Measurements from ENCODE around the gene H6PD. TPM values are rescaled to one million over a fixed set of nuclear protein-coding genes. Genes with fewer than 3 reads are reported as not detected.

The H6PD gene
- total and polyA plus RNA-seq, 2 experiments from 2014 or later: 1.2 to 4.7 TPM

DNA sequence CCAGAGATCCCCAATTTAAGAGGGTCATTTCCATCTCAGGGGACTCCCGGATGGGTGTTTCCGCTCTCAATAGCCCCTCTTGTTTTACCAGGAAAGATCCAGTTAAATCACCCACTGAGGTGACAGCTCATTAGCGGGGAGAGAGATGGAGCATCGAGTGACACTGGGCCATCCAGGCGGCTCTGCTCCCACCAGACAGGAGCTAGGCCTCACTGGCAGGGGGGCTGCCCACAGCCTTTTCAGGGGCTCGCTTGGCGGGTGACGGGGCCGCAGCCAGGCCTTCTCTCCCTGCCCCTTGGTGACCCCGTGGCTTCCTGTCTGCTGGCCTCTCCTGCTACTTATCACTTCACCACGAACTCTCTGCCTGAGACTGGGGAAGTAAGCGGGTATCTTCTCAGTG is 31.4 kb downstream of the H6PD start:
- peaks cover 14% of the 10 kb centered on the region for H3K4me1 Mint-ChIP-seq
- Histone ChIP-seq H3K9me2 (ENCODE audit: insufficient read depth) (no peaks in the 10 kb centered on the region), H4K20me1 (replicated peaks; ENCODE audit: insufficient read depth) (no peaks in the 10 kb centered on the region), H3K36me3 (ENCODE audit: insufficient read depth) (no peaks in the 10 kb centered on the region), H3K27ac (ENCODE audit: low read depth) (no peak overlapping the region), H3F3A (replicated peaks; ENCODE audit: low read depth) (no peaks in the 10 kb centered on the region), H3K79me2 (replicated peaks; ENCODE audit: insufficient read depth) (no peaks in the 10 kb centered on the region), H2AFZ (no peak overlapping the region), H3K4me2 (no peak overlapping the region), H3K27me3 (ENCODE audit: insufficient read depth) (no peaks in the 10 kb centered on the region), H3K4me1 (ENCODE audit: insufficient read depth) (peaks cover 4% of the 10 kb centered on the region; the same call in 1 of the 2 replicates), H3K4me3 (no peak overlapping the region)
- H3K4me3 Mint-ChIP-seq: no peak overlapping the region
- DNase-seq (ENCODE audit: low spot score): no peak
- peaks cover 12% of the 10 kb centered on the region for H3K27me3 Mint-ChIP-seq (ENCODE audit: insufficient read depth, low read depth, poor library complexity)
- TF ChIP-seq JUNB (IDR thresholded peaks at IDR 0.05; ENCODE audit: unreplicated experiment) (no peak), POLR2AphosphoS5 (IDR thresholded peaks at IDR 0.05; ENCODE audit: low read depth) (no peak), CREB1 (CRISPR knock-in tag; IDR thresholded peaks at IDR 0.05; ENCODE audit: low read depth) (no peak), EZH2phosphoT487 (IDR thresholded peaks at IDR 0.05; ENCODE audit: unreplicated experiment) (no peak), ZNF331 (CRISPR knock-in tag; IDR thresholded peaks at IDR 0.05; ENCODE audit: low read depth) (no peak), NANOG (IDR thresholded peaks at IDR 0.05; ENCODE audit: borderline replicate concordance) (no peak), EZH2 (IDR thresholded peaks at IDR 0.05; ENCODE audit: low read depth, unreplicated experiment) (no peak), STAT1 (IDR thresholded peaks at IDR 0.05; ENCODE audit: unreplicated experiment) (no peak), ZNF114 (CRISPR knock-in tag; IDR thresholded peaks at IDR 0.05) (no peak)
- TF ChIP-seq, protein P1, sequence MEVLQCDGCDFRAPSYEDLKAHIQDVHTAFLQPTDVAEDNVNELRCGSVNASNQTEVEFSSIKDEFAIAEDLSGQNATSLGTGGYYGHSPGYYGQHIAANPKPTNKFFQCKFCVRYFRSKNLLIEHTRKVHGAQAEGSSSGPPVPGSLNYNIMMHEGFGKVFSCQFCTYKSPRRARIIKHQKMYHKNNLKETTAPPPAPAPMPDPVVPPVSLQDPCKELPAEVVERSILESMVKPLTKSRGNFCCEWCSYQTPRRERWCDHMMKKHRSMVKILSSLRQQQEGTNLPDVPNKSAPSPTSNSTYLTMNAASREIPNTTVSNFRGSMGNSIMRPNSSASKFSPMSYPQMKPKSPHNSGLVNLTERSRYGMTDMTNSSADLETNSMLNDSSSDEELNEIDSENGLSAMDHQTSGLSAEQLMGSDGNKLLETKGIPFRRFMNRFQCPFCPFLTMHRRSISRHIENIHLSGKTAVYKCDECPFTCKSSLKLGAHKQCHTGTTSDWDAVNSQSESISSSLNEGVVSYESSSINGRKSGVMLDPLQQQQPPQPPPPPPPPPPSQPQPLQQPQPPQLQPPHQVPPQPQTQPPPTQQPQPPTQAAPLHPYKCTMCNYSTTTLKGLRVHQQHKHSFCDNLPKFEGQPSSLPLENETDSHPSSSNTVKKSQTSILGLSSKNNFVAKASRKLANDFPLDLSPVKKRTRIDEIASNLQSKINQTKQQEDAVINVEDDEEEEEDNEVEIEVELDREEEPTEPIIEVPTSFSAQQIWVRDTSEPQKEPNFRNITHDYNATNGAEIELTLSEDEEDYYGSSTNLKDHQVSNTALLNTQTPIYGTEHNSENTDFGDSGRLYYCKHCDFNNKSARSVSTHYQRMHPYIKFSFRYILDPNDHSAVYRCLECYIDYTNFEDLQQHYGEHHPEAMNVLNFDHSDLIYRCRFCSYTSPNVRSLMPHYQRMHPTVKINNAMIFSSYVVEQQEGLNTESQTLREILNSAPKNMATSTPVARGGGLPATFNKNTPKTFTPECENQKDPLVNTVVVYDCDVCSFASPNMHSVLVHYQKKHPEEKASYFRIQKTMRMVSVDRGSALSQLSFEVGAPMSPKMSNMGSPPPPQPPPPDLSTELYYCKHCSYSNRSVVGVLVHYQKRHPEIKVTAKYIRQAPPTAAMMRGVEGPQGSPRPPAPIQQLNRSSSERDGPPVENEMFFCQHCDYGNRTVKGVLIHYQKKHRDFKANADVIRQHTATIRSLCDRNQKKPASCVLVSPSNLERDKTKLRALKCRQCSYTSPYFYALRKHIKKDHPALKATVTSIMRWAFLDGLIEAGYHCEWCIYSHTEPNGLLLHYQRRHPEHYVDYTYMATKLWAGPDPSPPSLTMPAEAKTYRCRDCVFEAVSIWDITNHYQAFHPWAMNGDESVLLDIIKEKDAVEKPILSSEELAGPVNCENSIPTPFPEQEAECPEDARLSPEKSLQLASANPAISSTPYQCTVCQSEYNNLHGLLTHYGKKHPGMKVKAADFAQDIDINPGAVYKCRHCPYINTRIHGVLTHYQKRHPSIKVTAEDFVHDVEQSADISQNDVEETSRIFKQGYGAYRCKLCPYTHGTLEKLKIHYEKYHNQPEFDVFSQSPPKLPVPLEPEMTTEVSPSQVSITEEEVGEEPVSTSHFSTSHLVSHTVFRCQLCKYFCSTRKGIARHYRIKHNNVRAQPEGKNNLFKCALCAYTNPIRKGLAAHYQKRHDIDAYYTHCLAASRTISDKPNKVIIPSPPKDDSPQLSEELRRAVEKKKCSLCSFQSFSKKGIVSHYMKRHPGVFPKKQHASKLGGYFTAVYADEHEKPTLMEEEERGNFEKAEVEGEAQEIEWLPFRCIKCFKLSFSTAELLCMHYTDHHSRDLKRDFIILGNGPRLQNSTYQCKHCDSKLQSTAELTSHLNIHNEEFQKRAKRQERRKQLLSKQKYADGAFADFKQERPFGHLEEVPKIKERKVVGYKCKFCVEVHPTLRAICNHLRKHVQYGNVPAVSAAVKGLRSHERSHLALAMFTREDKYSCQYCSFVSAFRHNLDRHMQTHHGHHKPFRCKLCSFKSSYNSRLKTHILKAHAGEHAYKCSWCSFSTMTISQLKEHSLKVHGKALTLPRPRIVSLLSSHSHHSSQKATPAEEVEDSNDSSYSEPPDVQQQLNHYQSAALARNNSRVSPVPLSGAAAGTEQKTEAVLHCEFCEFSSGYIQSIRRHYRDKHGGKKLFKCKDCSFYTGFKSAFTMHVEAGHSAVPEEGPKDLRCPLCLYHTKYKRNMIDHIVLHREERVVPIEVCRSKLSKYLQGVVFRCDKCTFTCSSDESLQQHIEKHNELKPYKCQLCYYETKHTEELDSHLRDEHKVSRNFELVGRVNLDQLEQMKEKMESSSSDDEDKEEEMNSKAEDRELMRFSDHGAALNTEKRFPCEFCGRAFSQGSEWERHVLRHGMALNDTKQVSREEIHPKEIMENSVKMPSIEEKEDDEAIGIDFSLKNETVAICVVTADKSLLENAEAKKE (CRISPR knock-in tag; IDR thresholded peaks at IDR 0.05): no peak
- TF ChIP-seq, protein P2, sequence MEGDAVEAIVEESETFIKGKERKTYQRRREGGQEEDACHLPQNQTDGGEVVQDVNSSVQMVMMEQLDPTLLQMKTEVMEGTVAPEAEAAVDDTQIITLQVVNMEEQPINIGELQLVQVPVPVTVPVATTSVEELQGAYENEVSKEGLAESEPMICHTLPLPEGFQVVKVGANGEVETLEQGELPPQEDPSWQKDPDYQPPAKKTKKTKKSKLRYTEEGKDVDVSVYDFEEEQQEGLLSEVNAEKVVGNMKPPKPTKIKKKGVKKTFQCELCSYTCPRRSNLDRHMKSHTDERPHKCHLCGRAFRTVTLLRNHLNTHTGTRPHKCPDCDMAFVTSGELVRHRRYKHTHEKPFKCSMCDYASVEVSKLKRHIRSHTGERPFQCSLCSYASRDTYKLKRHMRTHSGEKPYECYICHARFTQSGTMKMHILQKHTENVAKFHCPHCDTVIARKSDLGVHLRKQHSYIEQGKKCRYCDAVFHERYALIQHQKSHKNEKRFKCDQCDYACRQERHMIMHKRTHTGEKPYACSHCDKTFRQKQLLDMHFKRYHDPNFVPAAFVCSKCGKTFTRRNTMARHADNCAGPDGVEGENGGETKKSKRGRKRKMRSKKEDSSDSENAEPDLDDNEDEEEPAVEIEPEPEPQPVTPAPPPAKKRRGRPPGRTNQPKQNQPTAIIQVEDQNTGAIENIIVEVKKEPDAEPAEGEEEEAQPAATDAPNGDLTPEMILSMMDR (conservative IDR thresholded peaks at IDR 0.05; ENCODE audit: low read depth in 2 of 2): no peak
- TF ChIP-seq, protein P3, sequence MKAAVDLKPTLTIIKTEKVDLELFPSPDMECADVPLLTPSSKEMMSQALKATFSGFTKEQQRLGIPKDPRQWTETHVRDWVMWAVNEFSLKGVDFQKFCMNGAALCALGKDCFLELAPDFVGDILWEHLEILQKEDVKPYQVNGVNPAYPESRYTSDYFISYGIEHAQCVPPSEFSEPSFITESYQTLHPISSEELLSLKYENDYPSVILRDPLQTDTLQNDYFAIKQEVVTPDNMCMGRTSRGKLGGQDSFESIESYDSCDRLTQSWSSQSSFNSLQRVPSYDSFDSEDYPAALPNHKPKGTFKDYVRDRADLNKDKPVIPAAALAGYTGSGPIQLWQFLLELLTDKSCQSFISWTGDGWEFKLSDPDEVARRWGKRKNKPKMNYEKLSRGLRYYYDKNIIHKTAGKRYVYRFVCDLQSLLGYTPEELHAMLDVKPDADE (IDR thresholded peaks at IDR 0.05): no peak
- TF ChIP-seq, protein P4, sequence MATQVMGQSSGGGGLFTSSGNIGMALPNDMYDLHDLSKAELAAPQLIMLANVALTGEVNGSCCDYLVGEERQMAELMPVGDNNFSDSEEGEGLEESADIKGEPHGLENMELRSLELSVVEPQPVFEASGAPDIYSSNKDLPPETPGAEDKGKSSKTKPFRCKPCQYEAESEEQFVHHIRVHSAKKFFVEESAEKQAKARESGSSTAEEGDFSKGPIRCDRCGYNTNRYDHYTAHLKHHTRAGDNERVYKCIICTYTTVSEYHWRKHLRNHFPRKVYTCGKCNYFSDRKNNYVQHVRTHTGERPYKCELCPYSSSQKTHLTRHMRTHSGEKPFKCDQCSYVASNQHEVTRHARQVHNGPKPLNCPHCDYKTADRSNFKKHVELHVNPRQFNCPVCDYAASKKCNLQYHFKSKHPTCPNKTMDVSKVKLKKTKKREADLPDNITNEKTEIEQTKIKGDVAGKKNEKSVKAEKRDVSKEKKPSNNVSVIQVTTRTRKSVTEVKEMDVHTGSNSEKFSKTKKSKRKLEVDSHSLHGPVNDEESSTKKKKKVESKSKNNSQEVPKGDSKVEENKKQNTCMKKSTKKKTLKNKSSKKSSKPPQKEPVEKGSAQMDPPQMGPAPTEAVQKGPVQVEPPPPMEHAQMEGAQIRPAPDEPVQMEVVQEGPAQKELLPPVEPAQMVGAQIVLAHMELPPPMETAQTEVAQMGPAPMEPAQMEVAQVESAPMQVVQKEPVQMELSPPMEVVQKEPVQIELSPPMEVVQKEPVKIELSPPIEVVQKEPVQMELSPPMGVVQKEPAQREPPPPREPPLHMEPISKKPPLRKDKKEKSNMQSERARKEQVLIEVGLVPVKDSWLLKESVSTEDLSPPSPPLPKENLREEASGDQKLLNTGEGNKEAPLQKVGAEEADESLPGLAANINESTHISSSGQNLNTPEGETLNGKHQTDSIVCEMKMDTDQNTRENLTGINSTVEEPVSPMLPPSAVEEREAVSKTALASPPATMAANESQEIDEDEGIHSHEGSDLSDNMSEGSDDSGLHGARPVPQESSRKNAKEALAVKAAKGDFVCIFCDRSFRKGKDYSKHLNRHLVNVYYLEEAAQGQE (IDR thresholded peaks at IDR 0.05; ENCODE audit: unreplicated experiment): no peak
- ATAC-seq: no peak
- peaks cover 2% of the 10 kb centered on the region; the same call in 2 of the 3 replicates for H3K36me3 Mint-ChIP-seq (ENCODE audit: low read depth)
- H3K27ac Mint-ChIP-seq: no peak overlapping the region
- peaks cover 3% of the 10 kb centered on the region; the same call in 2 of the 3 replicates for H3K9me3 Mint-ChIP-seq
